Upper lobe of left lung (tissue), 6 donors: ENCODE measurements around the gene UBE2E1. TPM values are rescaled to one million over a fixed set of nuclear protein-coding genes. Genes with fewer than 3 reads are reported as not detected.
"Not testable (repeated sequence)": the region's sequence is repeated elsewhere in the genome, so short reads cannot be mapped to it uniquely, and the experiment has no call there.

Source experiments
- ATAC-seq, 2 donors: fragments of 200-7000 bp; cut with Tn5 transposase; one replicate each; pipeline ENCODE4 v1.9.1; 2022; ENCODE audit warnings: mild to moderate bottlenecking in 2 of 2, moderate library complexity in 2 of 2; ENCODE audit not compliant: low FRiP score in 2 of 2
- DNase-seq, 2 donors: peaks; one replicate each; pipeline ENCODE4 v3.0.0-alpha.2; 2019 to 2020
- H3K27ac ChIP-seq, 4 donors: fragments of 200-600 bp; sonication (generic); one replicate each; pipeline ENCODE4 v1.5.1; 2016 to 2019
- H3K27me3 ChIP-seq, 4 donors: fragments of 200-600 bp; sonication (generic); one replicate each; pipeline ENCODE4 v1.5.1; 2017 to 2019
- H3K36me3 ChIP-seq, 4 donors: fragments of 200-600 bp; sonication (generic); one replicate each; pipeline ENCODE4 v1.5.1; 2016 to 2019
- H3K4me1 ChIP-seq, 4 donors: fragments of 200-600 bp; sonication (generic); one replicate each; pipeline ENCODE4 v1.5.1; 2018 to 2019
- H3K4me3 ChIP-seq, 4 donors: fragments of 200-600 bp; sonication (generic); one replicate each; pipeline ENCODE4 v1.5.1; 2017 to 2019; ENCODE audit warnings: mild to moderate bottlenecking in 2 of 4, moderate library complexity in 1 of 4
- H3K9me3 ChIP-seq, 4 donors: fragments of 200-600 bp; sonication (generic); one replicate each; pipeline ENCODE4 v1.5.1; 2018 to 2019
- CTCF ChIP-seq, 6 experiments: fragments of 450-650 bp in 4 of 6; fragments of 200-600 bp in 2 of 6; sonication (generic) in 2 of 6; IDR thresholded peaks; one replicate each; pipeline ENCODE4 v1.5.1; 2016 to 2019; ENCODE audit warnings: antibody characterized with exemption in 6 of 6
- EP300 ChIP-seq, 4 donors: sonication (generic); formaldehyde crosslinking; IDR thresholded peaks; one replicate each; pipeline ENCODE4 v1.5.1; 2017; ENCODE audit warnings: antibody characterized with exemption in 4 of 4, control low read depth in 2 of 4
- POLR2A ChIP-seq, 4 donors: fragments of 450-650 bp; IDR thresholded peaks; one replicate each; pipeline ENCODE4 v1.5.1; 2016 to 2017; ENCODE audit warnings: antibody characterized with exemption in 4 of 4, mild to moderate bottlenecking in 2 of 4
- POLR2AphosphoS5 ChIP-seq, 2 donors: sonication (generic); formaldehyde crosslinking; IDR thresholded peaks; one replicate each; pipeline ENCODE4 v1.5.1; 2017; ENCODE audit warnings: antibody characterized with exemption in 2 of 2
- WGBS, 2 donors: methylation state at CpG; one replicate each; pipeline ENCODE4 v1.1.5; 2017 to 2018; 5-methylcytosine and 5-hydroxymethylcytosine counted together
- total RNA-seq, 6 donors: library from RNA; depleted of rRNA in 4 of 6; stranded (reverse); fragments of >200 nt in 4 of 6; gene quantifications; one replicate each; pipeline versions ENCODE4 v1.1.0 to v1.2.1, GENCODE V29; 2016 to 2021
- donor health status: DM: no; HTN: no; CAD: no; lungs with moderate emphysema.
- donor health status: DM: no; HTN: yes; CAD: no; lungs with severe emphysema.

Gene UBE2E1
- total RNA-seq, 6 donors from 2014 or later, result 44.8 to 108 (median 80.5) TPM

- H3K4me1 ChIP-seq, result peaks cover 15 to 29% (median 16%) of the 10 kb centered on the region in 4 donors
- DNase-seq, result no peak
- H3K9me3 ChIP-seq, result no peaks in the 10 kb centered on the region
- H3K27me3 ChIP-seq, result no peaks in the 10 kb centered on the region
- WGBS, 2 donors, result 68 to 81% methylated on average over 1 of the region's 1 CpG
- H3K27ac ChIP-seq, result no peak overlapping the region
- no peak for TF ChIP-seq EP300 (IDR thresholded peaks at IDR 0.05)
- no peak for TF ChIP-seq POLR2A (IDR thresholded peaks at IDR 0.05)
- no peak for TF ChIP-seq CTCF (IDR thresholded peaks at IDR 0.05)
- no peak for TF ChIP-seq POLR2AphosphoS5 (IDR thresholded peaks at IDR 0.05)
- no peak overlapping the region for H3K4me3 ChIP-seq
- ATAC-seq, result no peak
- no peaks in the 10 kb centered on the region for H3K36me3 ChIP-seq
These were observed 31.5 kb downstream of the UBE2E1 start for GRCh38 chr3:23837286-23837685.

- TF ChIP-seq CTCF (IDR thresholded peaks at IDR 0.05) (no peak), EP300 (IDR thresholded peaks at IDR 0.05) (no peak), POLR2AphosphoS5 (IDR thresholded peaks at IDR 0.05) (no peak), POLR2A (IDR thresholded peaks at IDR 0.05) (no peak)
- Histone ChIP-seq H3K4me1 (peaks cover 15 to 29% (median 16%) of the 10 kb centered on the region in 4 donors), H3K4me3 (no peak overlapping the region), H3K9me3 (no peaks in the 10 kb centered on the region), H3K36me3 (no peaks in the 10 kb centered on the region), H3K27ac (no peak overlapping the region), H3K27me3 (no peaks in the 10 kb centered on the region)
- 68 to 70% methylated on average over 1 of the region's 1 CpG for WGBS, 2 donors
- DNase-seq (no peak), ATAC-seq (no peak)
These were observed 31.9 kb downstream of the UBE2E1 start for GRCh38 chr3:23837691-23838090.

GRCh38 chr3:23840521-23840920 lies 34.8 kb downstream of the UBE2E1 start:
- WGBS, 2 donors, result 62% methylated on average over 5 of the region's 5 CpGs

GRCh38 chr3:23843869-23844268 lies 38.1 kb downstream of the UBE2E1 start:
- ATAC-seq, result no peak
- no peak for DNase-seq
- no peak for TF ChIP-seq POLR2A (IDR thresholded peaks at IDR 0.05)
- no peak for TF ChIP-seq POLR2AphosphoS5 (IDR thresholded peaks at IDR 0.05)
- Histone ChIP-seq H3K9me3 (no peaks in the 10 kb centered on the region), H3K4me1 (peaks cover 0 to 5% (median 2%) of the 10 kb centered on the region in 4 donors), H3K27ac (no peak overlapping the region), H3K4me3 (no peak overlapping the region), H3K36me3 (no peaks in the 10 kb centered on the region), H3K27me3 (no peaks in the 10 kb centered on the region)
- WGBS, 2 donors, result 98 to 99% methylated on average over 3 of the region's 3 CpGs

More at GRCh38 chr3:23840521-23840920, 34.8 kb downstream of the UBE2E1 start:
- peak in 1 of 2 donors; percentile 53 for DNase-seq
- TF ChIP-seq CTCF (IDR thresholded peaks at IDR 0.05) (no peak), POLR2AphosphoS5 (IDR thresholded peaks at IDR 0.05) (no peak), EP300 (IDR thresholded peaks at IDR 0.05) (no peak), POLR2A (IDR thresholded peaks at IDR 0.05) (no peak)
- H3K4me1 ChIP-seq, result peaks cover 12 to 24% (median 18%) of the 10 kb centered on the region in 4 donors
- H3K27me3 ChIP-seq, result no peaks in the 10 kb centered on the region
- H3K9me3 ChIP-seq, result no peaks in the 10 kb centered on the region
- no peaks in the 10 kb centered on the region for H3K36me3 ChIP-seq
- peak; percentile 43 to 73 for ATAC-seq
- H3K27ac ChIP-seq, result no peak overlapping the region
- H3K4me3 ChIP-seq, result no peak overlapping the region

GRCh38 chr3:23845326-23846216 lies 39.8 kb downstream of the UBE2E1 start:
- Histone ChIP-seq H3K9me3 (no peaks in the 10 kb centered on the region), H3K4me1 (peaks cover 0 to 4% (median under 1%) of the 10 kb centered on the region in 4 donors), H3K27ac (no peak overlapping the region), H3K27me3 (no peaks in the 10 kb centered on the region), H3K36me3 (no peaks in the 10 kb centered on the region), H3K4me3 (no peak overlapping the region)
- ATAC-seq (no peak), DNase-seq (no peak)
- 74 to 81% methylated on average over 5 of the region's 5 CpGs for WGBS, 2 donors
- no peak for TF ChIP-seq POLR2AphosphoS5 (IDR thresholded peaks at IDR 0.05)

GRCh38 chr3:23849462-23849861 lies 43.7 kb downstream of the UBE2E1 start:
- not testable (repeated sequence) for H3K9me3 ChIP-seq, DNase-seq, H3K4me3 ChIP-seq, H3K27me3 ChIP-seq, H3K4me1 ChIP-seq, H3K27ac ChIP-seq, H3K36me3 ChIP-seq, ATAC-seq
- 70 to 78% methylated on average over 2 of the region's 2 CpGs for WGBS, 2 donors
